ENCODE measurements around the gene BPIFB4. TPM values are rescaled to one million over a fixed set of nuclear protein-coding genes. Genes with fewer than 3 reads are reported as not detected.

The BPIFB4 gene
- total and polyA plus RNA-seq, 11 donors: not detected

DNA sequence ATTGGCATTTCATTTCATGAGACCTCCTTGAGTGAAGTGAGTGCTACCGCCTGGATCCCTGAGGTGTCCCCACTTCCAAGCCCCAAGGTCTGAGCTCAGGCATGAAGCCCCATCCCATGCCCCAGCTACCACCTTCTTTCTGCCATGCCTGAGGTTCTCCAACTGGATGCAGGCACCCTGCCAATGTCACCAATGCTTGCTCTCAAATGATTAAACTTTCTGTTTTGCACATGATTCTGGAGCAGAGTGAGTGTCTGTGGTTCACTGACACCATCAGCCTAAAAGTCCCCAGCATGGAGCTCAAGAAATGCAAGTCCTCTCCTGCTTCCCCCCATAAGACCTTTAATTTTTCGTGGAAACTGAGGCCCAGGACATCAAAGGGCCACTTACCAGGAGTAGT lies 44.8 kb downstream of the BPIFB4 start:
- ATAC-seq (no peak), DNase-seq (no peak)
- TF ChIP-seq POLR2A (IDR thresholded peaks at IDR 0.05): no peak
- TF ChIP-seq, protein P1, sequence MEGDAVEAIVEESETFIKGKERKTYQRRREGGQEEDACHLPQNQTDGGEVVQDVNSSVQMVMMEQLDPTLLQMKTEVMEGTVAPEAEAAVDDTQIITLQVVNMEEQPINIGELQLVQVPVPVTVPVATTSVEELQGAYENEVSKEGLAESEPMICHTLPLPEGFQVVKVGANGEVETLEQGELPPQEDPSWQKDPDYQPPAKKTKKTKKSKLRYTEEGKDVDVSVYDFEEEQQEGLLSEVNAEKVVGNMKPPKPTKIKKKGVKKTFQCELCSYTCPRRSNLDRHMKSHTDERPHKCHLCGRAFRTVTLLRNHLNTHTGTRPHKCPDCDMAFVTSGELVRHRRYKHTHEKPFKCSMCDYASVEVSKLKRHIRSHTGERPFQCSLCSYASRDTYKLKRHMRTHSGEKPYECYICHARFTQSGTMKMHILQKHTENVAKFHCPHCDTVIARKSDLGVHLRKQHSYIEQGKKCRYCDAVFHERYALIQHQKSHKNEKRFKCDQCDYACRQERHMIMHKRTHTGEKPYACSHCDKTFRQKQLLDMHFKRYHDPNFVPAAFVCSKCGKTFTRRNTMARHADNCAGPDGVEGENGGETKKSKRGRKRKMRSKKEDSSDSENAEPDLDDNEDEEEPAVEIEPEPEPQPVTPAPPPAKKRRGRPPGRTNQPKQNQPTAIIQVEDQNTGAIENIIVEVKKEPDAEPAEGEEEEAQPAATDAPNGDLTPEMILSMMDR (IDR thresholded peaks at IDR 0.05): no peak
- H3K27ac ChIP-seq: no peak overlapping the region
- WGBS, 4 donors: 53 to 55% (median 54%) methylated on average over 2 of the region's 2 CpGs
- H3K9me3 ChIP-seq: peaks cover 0 to 13% (median 0%) of the 10 kb centered on the region in 12 donors
- H3K27me3 ChIP-seq: peaks cover 0 to 6% (median 0%) of the 10 kb centered on the region in 9 donors
- no peaks in the 10 kb centered on the region for H3K4me1 ChIP-seq
- H3K36me3 ChIP-seq: no peaks in the 10 kb centered on the region
- no peak overlapping the region for H3K4me3 ChIP-seq
- intact Hi-C loops (cut with DNase I): no loop called here

DNA sequence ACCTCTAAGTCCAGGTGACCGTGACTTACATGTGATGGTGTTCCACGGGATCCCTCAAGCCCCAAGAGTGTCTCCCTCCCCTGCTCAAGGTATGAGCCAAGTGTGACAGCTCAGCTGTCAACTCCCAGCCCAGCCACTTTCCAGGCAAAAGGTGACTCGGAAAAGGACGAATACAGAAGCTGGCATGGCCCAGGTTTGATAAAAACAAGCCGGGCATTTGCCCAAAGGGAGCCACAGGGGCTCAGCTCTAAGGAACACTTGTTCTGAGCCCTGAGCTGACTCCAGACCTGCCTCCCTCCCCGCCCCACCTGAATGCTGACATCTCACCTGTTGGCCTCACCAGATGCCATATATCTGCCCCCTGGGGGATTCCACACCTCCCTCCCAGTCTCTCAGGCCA lies 45.6 kb downstream of the BPIFB4 start:
- H3K27me3 ChIP-seq: peaks cover 0 to 14% (median 0%) of the 10 kb centered on the region in 9 donors
- peak in 1 of 4 donors; percentile 59 for ATAC-seq
- DNase-seq: peak in 1 of 5 donors; percentile 31
- no peak for TF ChIP-seq POLR2A (IDR thresholded peaks at IDR 0.05)
- TF ChIP-seq, protein P1 (IDR thresholded peaks at IDR 0.05): no peak
- 52 to 69% (median 56%) methylated on average over 6 of the region's 6 CpGs for WGBS, 4 donors
- no peaks in the 10 kb centered on the region for H3K36me3 ChIP-seq
- H3K4me3 ChIP-seq: no peak overlapping the region
- peaks cover 0 to 9% (median 0%) of the 10 kb centered on the region in 12 donors for H3K9me3 ChIP-seq
- no peaks in the 10 kb centered on the region for H3K4me1 ChIP-seq
- intact Hi-C loops (cut with DNase I): no loop called here
- H3K27ac ChIP-seq: no peak overlapping the region

DNA sequence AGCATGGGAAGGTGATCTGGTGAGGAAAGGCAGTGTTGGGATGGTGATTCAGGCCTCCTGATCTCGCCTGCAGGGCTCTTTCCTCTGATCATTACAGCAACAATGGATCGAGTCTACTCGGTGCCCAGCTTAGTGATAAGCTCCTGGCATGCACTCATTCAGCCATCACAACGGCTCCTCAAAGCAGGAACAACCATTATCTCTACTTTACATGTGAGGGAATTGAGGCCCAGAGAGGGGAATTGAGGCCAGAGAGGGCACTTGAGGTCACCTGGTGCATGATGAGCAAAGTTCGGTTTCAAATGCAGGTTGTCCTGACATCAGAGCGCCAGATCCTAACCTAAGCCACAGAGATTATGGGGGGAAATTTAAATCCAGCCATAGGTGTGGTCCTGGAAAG lies 46.5 kb downstream of the BPIFB4 start:
- ATAC-seq (peak in 2 of 4 donors; percentile 47 to 64), DNase-seq (no peak)
- no peak for TF ChIP-seq POLR2A (IDR thresholded peaks at IDR 0.05)
- TF ChIP-seq, protein P1 (IDR thresholded peaks at IDR 0.05): no peak
- Histone ChIP-seq H3K9me3 (no peaks in the 10 kb centered on the region), H3K27me3 (peaks cover 0 to 14% (median 0%) of the 10 kb centered on the region in 9 donors), H3K4me3 (no peak overlapping the region), H3K36me3 (no peaks in the 10 kb centered on the region), H3K4me1 (no peaks in the 10 kb centered on the region), H3K27ac (no peak overlapping the region)
- 27 to 46% (median 35%) methylated on average over 6 of the region's 6 CpGs for WGBS, 4 donors
- intact Hi-C loops (cut with DNase I): no loop called here

DNA sequence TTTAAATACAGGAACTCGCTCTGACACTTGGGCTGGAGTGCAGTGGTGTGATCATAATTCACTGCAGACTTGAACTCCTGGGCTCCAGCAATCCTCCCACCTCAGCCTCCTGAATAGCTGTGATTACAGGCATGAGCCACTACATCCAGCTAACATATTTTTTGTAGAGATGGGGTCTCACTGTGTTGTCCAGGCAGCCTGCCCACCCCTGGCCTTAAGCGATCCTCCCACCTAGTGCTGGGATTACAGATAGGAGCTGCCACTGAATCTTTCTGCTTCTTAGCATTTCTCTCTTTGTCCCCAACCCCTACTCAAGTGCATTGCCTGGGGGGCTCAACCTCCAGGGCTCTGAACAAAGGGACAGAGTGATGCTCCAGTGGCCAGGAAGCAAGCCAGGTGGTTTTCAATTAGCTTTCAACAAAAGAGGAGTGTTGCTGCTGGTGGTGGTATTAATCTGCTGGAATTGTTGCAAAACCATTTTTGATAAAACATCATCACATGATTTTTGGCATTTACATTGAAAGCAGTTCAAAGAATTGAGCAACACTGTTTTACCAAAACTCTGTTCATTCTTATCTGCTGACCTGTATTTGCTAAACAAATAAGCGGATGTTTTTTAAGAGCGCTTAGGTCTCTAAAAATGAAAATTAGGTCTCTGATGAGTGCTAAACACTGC lies 48.1 kb downstream of the BPIFB4 start:
- Histone ChIP-seq H3K27me3 (peaks cover 0 to 23% (median 0%) of the 10 kb centered on the region in 9 donors), H3K4me3 (no peak overlapping the region), H3K27ac (no peak overlapping the region), H3K4me1 (no peaks in the 10 kb centered on the region), H3K9me3 (no peaks in the 10 kb centered on the region), H3K36me3 (no peaks in the 10 kb centered on the region)
- intact Hi-C loops (cut with DNase I): no loop called here
- 84 to 90% (median 87%) methylated on average over 4 of the region's 4 CpGs for WGBS, 4 donors
- DNase-seq (no peak), ATAC-seq (no peak)
- TF ChIP-seq POLR2A (IDR thresholded peaks at IDR 0.05): no peak
- TF ChIP-seq, protein P1 (IDR thresholded peaks at IDR 0.05): no peak

Data from heart left ventricle (tissue), 16 donors.